HG03159 (cell line): ENCODE results near the gene TBK1.
"Not testable (repeated sequence)": the region's sequence is repeated elsewhere in the genome, so short reads cannot be mapped to it uniquely, and the experiment has no call there.

ENCODE experiments used
- ATAC-seq: cut with Tn5 transposase; IDR thresholded peaks from one replicate; pipeline ENCODE4 v1.9.1; 2021; ENCODE audit warnings: mild to moderate bottlenecking, moderate library complexity; ENCODE audit not compliant: unreplicated experiment

Gene TBK1

GRCh38 chr12:64538121-64538520 lies 86.2 kb downstream of the TBK1 start:
- ATAC-seq: no peak

DNA sequence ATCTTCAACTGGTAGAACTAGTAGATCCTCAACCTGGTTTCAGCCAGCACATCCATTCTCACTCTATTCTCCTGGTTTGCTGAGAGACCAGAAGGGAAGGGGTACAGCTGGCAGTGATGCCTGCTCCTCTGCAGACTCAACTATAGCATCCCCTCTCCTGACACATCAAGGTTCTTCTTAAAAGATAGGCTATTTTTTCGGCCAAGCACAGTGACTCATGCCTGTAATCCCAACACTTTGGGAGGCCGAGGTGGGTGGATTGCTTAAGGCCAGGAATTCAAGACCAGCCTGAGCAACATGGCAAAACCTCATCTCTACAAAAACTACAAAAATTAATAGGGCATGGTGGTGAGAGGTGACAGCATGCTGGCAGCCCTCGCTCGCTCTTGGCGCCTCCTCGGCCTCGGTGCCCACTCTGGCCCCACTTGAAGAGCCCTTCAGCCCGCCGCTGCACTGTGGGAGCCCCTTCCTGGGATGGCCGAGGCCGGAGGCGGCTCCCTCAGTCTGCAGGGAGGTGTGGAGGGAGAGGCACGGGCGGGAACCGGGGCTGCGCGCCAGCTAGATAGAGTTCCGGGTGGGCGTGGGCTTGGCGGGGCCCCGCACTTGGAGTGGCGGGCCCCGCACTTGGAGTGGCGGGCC lies 90.6 kb downstream of the TBK1 start:
- ATAC-seq: not testable (repeated sequence)

DNA sequence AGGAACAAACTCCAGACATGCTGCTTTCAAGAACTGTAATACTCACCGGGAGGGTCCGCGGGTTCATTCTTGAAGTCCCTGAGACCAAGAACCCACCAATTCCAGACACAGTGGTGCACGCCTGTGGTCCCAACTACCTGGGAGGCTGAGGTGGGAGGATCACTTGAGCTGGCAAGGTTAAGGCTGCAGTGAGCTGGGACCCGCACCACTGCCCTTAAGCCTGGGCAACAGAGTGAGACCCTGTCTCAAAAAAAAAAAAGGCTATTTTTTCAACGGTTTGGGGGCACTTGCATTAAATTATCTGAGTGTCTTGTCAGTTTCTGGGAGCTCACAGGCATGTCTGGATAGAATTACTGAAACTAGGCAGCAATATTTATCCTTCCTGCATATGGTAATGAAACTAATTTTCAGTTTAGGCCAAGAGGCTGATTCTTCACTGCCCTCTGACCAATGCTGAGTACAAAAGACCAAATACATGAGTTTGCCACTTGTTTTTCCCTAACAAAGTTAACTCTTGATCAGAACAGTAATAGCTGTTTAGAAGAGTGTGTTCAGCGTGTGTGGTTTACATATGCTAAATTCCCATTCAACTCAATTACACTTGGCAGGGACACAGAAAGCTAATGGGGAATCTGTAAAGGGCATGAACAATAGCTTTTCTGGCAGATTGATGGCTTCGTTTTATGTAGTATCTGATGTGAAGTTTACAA lies 92.6 kb downstream of the TBK1 start:
- ATAC-seq: no peak

GRCh38 chr12:64545081-64545382 lies 93.1 kb downstream of the TBK1 start:
- ATAC-seq: no peak

DNA sequence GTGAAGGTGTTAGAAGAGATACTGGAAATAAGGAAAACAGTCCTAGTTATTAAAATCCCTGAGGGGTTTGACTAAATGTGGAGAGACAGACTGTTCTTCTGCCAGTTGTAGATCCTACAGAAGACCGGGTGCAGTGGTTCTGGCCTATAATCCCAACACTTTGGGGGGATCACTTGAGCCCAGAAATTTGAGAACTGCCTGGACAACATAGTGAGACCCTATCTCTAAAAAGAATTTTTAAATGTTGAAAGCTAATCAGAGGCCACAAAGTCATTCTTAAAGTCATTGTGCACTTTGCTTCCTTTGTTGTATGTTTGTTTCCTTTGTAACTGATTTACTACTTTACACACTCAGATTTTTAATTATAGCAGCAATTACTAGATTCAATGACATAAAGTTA lies 97.2 kb downstream of the TBK1 start:
- no peak for ATAC-seq

- no peak for ATAC-seq
Measured at GRCh38 chr12:64550755-64551154, 98.8 kb downstream of the TBK1 start.

GRCh38 chr12:64551676-64552075 lies 99.8 kb downstream of the TBK1 start:
- no peak for ATAC-seq
